GM19328 (cell line): ENCODE results near the gene DLX5.
"Not testable (repeated sequence)": the region's sequence is repeated elsewhere in the genome, so short reads cannot be mapped to it uniquely, and the experiment has no call there.

Source experiments
- ATAC-seq: cut with Tn5 transposase; IDR thresholded peaks from one replicate; pipeline ENCODE4 v1.9.1; 2021; ENCODE audit warnings: mild to moderate bottlenecking, moderate library complexity; ENCODE audit not compliant: unreplicated experiment

Gene DLX5

GRCh38 chr7:97024209-97025129 is at the start of gene DLX5:
Gene DLX5, minus strand, starts transcription at chr7:97024831. Its CDS starts 208 bp downstream, at chr7:97024623.
- ATAC-seq = no peak

GRCh38 chr7:97072025-97072424 is 47.4 kb upstream of the DLX5 start:
- ATAC-seq = not testable (repeated sequence)

- no peak for ATAC-seq
Observed at GRCh38 chr7:97064972-97065587, 40.4 kb upstream of the DLX5 start.

- no peak for ATAC-seq
Observed at GRCh38 chr7:97064020-97064419, 39.4 kb upstream of the DLX5 start.

- no peak for ATAC-seq
Observed at GRCh38 chr7:97043281-97043680, 18.6 kb upstream of the DLX5 start.

- no peak for ATAC-seq
Observed at GRCh38 chr7:97039374-97040065, 14.9 kb upstream of the DLX5 start.

- not testable (repeated sequence) for ATAC-seq
Observed at GRCh38 chr7:97034213-97034852, 9.7 kb upstream of the DLX5 start.

- peak; percentile 92 for ATAC-seq
Observed at GRCh38 chr7:97027427-97028234, 3.0 kb upstream of the DLX5 start.

- no peak for ATAC-seq
Observed at GRCh38 chr7:97026715-97027426, 2.2 kb upstream of the DLX5 start.

- no peak for ATAC-seq
Observed at GRCh38 chr7:97025983-97026714, 1.5 kb upstream of the DLX5 start.

GRCh38 chr7:97025130-97025499 is 484 bp upstream of the DLX5 start:
- no peak for ATAC-seq

- ATAC-seq = no peak
Observed at GRCh38 chr7:97022491-97023306, 1.9 kb downstream of the DLX5 start.

GRCh38 chr7:97021747-97022490 is 2.7 kb downstream of the DLX5 start:
- no peak for ATAC-seq

- no peak for ATAC-seq
Observed at GRCh38 chr7:97020996-97021746, 3.5 kb downstream of the DLX5 start.

GRCh38 chr7:97020601-97020995 is 4.0 kb downstream of the DLX5 start:
- ATAC-seq = no peak

- ATAC-seq = no peak
Observed at GRCh38 chr7:97019710-97020225, 4.9 kb downstream of the DLX5 start.
